ENCODE data around the gene CHD1.

CHD1 gene

DNA sequence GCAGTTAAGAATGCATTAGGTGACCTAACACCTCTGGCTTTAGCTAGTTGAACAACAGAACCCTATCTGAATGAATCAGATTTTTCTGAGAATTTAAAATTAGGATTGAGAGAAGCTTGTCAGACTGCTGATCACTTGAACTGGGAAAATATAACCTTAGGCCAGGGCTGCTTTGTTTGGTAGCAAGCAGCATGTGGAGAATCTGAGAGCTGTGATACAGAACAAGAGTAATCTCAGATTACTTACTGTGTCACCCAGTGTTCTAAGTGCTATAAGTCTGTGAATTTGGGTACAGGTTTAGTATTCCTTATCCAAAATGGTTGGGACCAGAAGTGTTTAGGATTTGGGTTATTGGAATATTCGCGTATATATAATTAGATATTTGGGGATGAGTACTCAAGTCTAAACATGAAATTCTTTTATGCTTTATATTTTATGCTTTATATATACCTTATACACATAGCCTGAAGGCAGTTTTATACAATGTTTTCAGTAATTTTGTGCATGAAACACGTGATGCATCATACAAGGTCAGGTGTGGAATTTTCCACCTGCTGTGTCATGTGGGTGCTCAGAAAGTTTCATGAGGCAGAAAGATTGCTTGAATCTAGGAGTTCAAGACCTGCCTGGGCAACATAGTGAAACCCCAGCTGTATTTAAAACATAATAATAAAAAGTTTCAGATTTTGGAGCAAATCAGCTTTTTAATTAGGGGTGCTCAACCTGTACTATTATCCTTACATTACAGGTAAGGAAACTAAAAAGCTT lies 8.3 kb upstream of the CHD1 start:
- DNase-seq (ENCODE audit: low read depth in 2 of 2): no peak

DNA sequence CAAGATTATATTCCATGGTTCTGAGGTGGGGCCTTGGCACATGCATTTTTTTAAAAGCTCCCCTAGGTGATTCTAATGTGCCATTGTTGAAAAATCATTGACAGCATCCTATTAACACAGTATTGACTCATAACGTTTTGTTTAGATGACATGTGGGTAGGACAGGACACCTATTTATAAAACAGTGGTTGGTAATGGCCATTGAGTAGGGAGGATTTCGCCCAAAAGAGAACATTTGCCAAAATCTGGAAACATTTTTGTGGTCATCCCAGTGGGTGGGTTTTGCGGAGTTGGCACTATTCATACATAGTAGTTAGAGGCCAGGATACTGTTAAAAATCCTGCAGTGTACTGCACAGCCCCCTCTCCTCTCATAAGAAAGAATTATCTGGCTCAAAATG lies 6.4 kb upstream of the CHD1 start:
- no peak for DNase-seq (ENCODE audit: low read depth in 2 of 2)

- no peak for DNase-seq (ENCODE audit: low read depth in 2 of 2)
These were observed 5.7 kb upstream of the CHD1 start for GRCh38 chr5:98934546-98934945.

DNA sequence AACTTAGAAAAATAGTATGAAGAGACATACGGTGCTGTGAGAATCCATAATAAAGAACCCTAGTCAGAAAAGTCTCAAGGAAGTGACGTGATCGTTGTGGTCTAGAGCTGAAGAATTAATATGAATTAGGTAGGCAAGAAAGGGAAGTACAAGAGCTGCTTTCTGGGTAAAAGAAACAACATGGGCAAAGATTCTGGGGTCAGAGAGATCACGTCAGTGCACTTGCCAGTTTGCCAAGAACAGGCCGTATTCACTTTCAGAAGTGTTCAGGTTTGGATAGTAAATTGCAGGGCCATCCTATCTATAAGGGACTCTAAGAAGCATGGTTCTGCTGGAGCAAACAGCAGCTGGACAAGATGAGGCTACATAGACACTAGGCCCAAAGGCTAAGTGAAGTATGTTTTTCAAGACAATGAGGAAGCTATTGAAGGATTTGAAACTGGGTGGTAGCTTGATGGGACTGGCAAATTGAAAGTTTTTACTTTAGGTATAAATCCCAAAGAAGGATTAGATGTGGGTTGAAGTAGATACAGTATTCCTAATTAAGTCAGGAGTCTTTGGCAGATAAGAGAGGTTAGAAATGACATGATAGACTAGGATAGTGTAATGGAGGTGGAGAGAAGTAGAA lies 4.8 kb upstream of the CHD1 start:
- no peak for DNase-seq (ENCODE audit: low read depth in 2 of 2)

DNA sequence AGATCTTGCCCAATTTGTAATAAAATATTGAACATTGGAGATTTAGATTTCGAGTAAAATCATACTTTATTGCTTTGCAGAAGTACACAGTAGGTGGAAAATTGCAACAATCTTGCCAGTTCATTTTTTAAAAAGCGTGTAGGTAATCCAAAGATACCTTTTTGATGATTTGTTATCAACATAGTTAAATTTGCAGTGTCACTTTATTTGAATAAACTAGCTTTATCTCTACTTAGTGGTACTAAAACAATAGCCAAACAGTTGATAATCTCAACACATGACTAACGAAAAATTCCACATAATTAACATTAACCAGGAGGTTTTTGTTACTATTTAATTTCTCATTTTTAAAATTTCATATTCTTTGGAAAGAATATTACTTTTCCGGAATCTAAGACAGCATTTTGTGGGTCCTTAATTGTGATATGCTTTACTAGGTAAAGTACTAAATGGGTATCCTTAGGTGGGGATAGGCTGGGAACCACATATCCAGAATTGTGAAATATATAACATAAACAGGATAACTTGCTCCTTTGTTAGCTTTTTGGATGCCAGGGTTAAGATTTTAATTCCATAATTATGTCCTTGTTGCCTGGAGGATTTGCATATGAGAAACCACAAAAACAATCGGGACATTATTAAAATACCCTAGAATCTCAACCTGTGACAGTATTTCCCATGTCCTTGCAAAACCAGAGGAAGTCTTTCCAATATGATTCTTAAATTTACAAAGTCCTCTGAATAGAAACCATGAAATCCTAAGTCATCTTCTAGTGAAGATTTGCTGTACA lies 2.4 kb upstream of the CHD1 start:
- DNase-seq (ENCODE audit: low read depth in 2 of 2): no peak

GRCh38 chr5:98929710-98930298 lies 997 bp upstream of the CHD1 start:
- DNase-seq (ENCODE audit: low read depth in 2 of 2): peak in 1 of 2 donors; percentile 91

DNA sequence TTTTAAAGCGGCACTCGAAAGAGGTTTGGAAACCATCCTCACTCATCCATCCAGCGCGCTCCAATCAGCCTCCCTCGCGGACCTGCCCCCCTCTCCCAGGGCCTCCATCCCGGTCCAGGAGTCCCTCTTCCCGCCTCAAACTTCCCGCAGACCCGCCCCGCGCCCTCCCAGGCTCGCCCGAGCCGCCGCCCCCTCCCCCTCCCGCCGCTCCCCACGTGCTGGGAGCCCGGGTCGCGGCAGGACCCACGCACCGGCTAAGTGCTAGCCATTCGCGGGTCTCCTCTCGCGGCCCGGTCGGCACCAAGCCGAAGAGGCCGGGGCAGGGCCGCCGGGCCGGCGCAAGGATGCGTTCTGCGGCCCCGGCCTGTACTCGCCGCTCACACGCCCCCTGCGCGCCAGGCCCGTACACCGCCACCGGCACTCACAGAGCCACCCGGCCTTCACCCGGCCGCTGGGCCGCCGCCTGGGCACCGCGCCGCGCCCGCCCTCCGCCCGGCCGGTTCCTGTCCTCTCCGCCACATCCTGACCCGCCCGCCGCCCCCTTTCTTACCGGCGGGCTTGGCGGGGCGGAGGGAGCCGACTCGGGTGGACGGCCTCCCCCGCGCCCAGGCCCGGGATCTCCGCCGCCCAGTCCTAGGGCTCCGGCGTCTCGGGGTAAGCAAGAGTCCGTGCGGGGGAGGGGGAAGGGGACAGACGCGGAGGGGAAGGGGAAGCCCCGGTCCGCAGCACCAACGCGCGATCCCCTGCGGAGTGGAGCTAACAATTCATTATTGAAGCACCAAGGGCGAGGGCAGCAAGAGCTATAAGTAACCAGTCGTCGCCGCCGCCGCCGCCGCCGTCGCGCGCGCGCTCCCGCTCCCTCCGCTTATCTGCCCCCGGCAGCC lies 576 bp downstream of the CHD1 start:
- DNase-seq (ENCODE audit: low read depth in 2 of 2): peak; percentile 5 to 47

DNA sequence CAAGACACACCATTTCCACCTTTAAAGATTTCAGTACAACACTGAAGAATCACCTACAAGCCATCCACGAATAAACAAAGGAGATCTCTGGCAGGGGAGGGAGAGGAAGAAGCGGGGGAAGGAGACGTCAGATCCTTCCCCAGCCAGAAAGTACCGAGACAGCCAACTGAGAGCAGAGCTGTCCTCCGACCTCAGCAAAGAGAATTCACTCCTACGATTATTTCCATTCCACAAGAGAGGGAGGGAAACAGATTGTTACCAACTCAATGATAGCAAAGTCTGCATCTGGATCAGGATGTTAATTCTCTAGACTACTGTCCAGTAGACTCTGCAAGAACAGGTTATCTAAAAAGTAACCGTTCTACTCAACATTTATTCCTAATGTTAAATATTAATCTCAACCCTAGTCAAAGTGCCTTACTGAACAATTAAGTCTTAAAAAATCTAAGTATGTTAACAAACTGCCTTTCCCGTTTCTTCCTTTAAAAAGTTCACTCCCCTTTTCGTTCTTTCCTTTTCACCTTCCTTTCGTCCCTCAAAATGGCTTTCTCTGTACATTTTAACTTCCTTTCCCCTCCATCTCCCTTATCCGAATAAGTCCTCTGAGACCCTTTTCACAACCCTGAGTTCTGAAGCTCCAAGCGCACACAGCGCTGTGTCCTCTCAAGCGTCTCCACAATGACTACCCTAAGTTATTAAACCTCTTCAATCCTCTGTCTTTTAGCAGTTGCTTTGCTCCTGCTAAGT lies 1.4 kb downstream of the CHD1 start:
- DNase-seq (ENCODE audit: low read depth in 2 of 2): peak; percentile 17 to 44

DNA sequence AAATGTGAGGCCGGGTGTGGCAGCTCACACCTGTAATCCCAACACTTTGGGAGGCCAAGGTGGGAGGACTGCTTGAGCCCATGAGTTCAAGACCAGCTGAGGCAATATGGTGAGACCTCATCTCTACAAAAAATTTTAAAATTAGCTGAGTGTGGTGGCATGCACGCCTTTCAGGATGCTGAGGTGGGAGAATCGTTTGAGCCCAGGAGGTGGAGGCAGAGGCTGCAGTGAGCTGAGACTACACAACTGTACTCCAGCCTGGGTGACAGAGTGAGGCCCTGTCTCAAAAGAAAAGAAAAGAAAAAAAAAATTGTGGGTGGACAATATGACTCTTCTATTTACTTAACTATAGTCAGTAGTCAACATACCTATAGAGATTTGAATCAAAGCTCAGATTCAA lies 4.8 kb downstream of the CHD1 start:
- no peak for DNase-seq (ENCODE audit: low read depth in 2 of 2)

- no peak for DNase-seq (ENCODE audit: low read depth in 2 of 2)
These were observed 6.8 kb downstream of the CHD1 start for GRCh38 chr5:98921947-98922505.

GRCh38 chr5:98917433-98917832 lies 11.4 kb downstream of the CHD1 start:
- DNase-seq (ENCODE audit: low read depth in 2 of 2): no peak

DNA sequence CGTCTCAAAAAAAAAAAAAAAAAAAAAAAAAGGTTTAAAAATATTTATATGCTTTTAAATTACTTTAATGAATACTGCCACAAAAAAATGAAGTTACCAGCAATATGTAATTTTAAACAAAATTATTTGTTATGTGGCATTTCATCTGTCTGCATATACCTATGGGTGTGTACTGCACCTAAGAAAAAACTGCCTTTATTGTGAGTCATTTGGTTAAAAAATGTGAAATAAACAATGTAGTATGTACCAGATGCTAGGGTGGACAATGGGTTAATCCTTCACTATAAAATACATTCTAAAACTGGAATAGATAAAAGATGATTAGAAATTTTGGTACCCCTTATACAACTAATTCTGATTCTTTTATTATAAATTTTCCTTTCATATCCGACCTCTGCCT lies 12.3 kb downstream of the CHD1 start:
- DNase-seq (ENCODE audit: low read depth in 2 of 2): no peak

- DNase-seq (ENCODE audit: low read depth in 2 of 2): no peak
These were observed 14.9 kb downstream of the CHD1 start for GRCh38 chr5:98913911-98914310.

DNA sequence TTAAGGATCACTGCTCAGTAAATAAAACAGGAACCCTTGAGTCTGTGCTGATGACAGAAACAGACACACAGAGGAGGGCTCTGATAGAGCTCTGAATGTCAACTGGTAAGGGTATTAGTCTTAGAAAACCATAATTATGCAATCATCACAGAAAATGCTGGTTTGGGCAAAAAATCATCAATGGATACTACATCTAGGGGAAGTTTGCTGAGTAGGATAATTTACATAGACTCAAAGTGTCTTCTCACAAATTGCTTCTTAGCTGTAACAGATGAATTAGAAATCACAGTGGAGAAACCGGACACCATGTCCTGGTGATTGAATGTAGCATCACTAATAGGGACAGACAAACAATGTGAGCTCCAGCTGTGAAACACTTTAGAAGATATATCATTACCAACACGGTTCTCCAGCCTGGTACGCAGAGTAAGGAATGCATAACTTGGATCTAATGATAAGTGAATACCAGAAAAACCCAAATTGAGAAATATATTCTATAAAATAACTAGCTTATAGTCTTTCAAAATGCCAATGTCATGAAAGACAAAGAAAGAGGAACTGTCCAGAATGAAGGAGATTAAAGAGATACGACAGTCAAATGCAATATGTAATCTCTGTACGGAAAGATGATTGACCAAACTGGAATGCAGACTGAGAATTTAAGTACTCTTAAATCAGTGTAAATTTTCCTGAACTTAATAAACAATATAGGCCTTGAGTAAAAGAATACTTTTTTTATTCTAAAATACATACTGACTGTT lies 17.3 kb downstream of the CHD1 start:
- DNase-seq (ENCODE audit: low read depth in 2 of 2): no peak

DNA sequence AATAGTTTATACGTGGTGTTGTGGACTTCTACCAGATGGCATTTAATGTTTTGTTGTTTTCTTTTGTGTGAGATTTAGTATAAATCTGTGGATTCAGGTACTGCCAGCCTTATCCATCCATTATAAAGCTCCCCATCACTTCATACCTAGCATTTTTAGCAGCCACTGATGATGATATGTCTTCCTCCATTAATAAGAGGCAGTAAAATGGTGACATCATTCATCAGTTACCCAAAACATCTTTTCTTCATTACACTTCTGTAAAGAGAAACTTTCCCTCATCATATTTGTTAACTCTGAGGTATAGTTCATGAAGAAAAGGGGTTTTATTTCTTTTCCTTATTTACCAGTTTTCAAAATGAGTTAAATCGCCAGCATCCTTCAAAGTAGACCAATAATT lies 19.4 kb downstream of the CHD1 start:
- no peak for DNase-seq (ENCODE audit: low read depth in 2 of 2)

DNA sequence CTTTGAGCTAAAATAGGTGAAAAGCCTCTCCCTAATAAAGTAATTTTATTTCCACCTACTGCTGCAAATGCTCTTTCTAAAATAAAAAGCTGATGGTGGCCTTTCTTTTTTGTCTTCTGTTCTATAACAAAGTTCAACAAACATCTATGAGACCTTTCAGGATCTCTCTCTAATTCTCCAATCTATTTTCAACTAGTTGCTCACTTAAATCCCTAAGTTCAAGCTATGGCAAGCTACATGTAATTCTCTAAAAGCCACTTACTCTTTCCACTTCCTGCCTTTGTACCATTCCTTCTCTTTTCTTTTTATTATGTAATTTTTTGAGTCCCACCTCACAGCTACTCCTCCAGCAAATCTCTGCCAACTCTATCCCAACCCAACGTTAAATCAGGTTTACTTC lies 20.9 kb downstream of the CHD1 start:
- DNase-seq (ENCODE audit: low read depth in 2 of 2): no peak

DNA sequence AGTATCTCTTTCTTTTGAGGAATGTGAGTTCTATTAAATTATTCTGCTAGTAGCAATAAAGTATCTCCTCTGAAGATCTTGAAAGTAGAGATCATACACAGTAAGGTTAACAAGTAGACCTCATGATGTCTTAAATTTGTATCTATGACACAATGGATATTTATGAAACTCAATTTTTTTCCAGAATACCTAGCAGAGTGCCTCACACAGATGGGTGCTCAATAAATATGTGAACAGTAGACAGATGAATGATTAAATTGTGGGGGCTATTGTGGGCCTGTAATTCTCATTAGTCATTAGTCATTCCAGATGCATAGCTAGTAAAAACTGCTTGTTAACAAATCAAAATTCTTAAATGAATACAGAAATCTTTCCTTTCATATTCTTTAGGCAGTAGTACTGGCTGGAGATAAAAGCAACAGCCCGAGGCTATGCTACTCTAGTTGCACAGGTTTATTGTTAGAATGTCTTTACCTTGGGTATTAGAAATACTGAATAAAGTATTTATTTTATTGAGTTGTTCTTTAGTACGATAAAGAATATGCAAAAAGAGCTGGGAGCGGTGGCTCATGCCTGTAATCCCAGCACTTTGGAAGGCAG lies 22.0 kb downstream of the CHD1 start:
- no peak for DNase-seq (ENCODE audit: low read depth in 2 of 2)

GRCh38 chr5:98905857-98906688 lies 22.7 kb downstream of the CHD1 start:
- DNase-seq (ENCODE audit: low read depth in 2 of 2): no peak

All from activated CD8-positive, alpha-beta memory T cell treated with anti-CD3 and anti-CD28 coated beads for 4 hours (primary cell).